ENCODE measurements around the gene OLR1.

DNA sequence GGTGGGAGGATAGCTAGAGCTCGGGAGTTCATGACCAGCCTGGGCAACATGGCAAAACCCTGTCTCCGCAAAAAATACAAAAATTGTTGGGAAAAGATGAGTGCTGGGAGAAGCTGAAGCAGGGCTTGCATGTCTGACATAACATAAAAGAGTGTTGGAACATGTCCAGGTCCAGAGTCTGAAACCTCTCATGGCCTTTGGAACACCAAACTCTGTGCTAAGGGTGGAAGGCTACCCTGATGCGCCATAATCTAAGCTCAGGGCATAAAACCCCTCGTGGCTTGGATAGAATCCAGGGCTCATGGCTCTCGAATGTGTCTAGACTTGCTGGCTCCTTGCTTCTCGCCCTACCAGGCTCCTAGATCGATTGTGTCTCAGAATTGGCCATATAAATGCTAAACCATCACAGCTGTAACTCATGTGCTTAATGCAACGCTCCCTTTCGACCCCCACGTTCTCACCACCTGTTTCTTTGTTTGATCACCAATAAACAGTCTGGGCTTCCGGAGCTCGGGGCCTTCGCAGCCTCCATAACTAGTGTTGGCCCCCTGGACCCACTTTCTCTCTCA, 35.2 kb downstream of the OLR1 start:
- TF ChIP-seq EZH2 (IDR thresholded peaks at IDR 0.05; ENCODE audit: borderline replicate concordance, low read depth, low read length, poor library complexity, severe bottlenecking), result no peak
- TF ChIP-seq, protein P1, sequence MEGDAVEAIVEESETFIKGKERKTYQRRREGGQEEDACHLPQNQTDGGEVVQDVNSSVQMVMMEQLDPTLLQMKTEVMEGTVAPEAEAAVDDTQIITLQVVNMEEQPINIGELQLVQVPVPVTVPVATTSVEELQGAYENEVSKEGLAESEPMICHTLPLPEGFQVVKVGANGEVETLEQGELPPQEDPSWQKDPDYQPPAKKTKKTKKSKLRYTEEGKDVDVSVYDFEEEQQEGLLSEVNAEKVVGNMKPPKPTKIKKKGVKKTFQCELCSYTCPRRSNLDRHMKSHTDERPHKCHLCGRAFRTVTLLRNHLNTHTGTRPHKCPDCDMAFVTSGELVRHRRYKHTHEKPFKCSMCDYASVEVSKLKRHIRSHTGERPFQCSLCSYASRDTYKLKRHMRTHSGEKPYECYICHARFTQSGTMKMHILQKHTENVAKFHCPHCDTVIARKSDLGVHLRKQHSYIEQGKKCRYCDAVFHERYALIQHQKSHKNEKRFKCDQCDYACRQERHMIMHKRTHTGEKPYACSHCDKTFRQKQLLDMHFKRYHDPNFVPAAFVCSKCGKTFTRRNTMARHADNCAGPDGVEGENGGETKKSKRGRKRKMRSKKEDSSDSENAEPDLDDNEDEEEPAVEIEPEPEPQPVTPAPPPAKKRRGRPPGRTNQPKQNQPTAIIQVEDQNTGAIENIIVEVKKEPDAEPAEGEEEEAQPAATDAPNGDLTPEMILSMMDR (conservative IDR thresholded peaks at IDR 0.05; ENCODE audit: low read depth, low read length), result no peak
